Astrocyte (in vitro differentiated cells and primary cell): Measurements from ENCODE around the gene KIF26B.

Source experiments
- EZH2 ChIP-seq: IDR thresholded peaks from 2 replicates; pipeline ENCODE4 v1.6.1; 2012; ENCODE audit warnings: mild to moderate bottlenecking, low read length, inconsistent platforms; ENCODE audit not compliant: insufficient read depth
- TF ChIP-seq, protein P1 (sequence below): IDR thresholded peaks from 2 replicates; pipeline ENCODE4 v1.5.1; 2011; ENCODE audit warnings: low read depth, mild to moderate bottlenecking, inconsistent platforms, low read length, moderate library complexity; ENCODE audit not compliant: insufficient read depth

DNA sequence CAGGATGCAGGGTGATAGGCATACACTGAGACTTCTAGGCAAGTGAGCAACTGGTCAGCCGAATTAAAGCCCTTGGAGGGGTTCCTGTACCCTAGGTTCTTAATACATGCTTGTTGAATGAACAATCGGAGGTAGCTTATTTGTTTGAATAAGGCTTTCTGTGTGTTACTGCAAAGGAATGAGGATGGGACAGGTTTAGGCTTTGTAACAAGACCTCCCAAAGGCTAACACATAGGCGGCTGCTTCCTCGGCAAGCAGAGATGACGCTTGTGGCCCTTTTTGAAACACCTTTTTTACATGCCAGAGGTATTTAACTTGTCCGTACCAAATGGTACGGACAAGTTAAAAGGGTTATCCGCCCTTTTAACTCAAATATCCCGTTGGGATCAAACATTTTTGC, 511.6 kb downstream of the KIF26B start:
- TF ChIP-seq, protein P1, sequence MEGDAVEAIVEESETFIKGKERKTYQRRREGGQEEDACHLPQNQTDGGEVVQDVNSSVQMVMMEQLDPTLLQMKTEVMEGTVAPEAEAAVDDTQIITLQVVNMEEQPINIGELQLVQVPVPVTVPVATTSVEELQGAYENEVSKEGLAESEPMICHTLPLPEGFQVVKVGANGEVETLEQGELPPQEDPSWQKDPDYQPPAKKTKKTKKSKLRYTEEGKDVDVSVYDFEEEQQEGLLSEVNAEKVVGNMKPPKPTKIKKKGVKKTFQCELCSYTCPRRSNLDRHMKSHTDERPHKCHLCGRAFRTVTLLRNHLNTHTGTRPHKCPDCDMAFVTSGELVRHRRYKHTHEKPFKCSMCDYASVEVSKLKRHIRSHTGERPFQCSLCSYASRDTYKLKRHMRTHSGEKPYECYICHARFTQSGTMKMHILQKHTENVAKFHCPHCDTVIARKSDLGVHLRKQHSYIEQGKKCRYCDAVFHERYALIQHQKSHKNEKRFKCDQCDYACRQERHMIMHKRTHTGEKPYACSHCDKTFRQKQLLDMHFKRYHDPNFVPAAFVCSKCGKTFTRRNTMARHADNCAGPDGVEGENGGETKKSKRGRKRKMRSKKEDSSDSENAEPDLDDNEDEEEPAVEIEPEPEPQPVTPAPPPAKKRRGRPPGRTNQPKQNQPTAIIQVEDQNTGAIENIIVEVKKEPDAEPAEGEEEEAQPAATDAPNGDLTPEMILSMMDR, result no peak
- TF ChIP-seq EZH2, result no peak
